GM18511 (cell line): ENCODE measurements around the gene EXOC2.

Experiments used
- ATAC-seq: cut with Tn5 transposase; IDR thresholded peaks from one replicate; pipeline ENCODE4 v1.9.1; 2021; ENCODE audit warnings: mild to moderate bottlenecking, moderate library complexity; ENCODE audit not compliant: unreplicated experiment

The EXOC2 gene

DNA sequence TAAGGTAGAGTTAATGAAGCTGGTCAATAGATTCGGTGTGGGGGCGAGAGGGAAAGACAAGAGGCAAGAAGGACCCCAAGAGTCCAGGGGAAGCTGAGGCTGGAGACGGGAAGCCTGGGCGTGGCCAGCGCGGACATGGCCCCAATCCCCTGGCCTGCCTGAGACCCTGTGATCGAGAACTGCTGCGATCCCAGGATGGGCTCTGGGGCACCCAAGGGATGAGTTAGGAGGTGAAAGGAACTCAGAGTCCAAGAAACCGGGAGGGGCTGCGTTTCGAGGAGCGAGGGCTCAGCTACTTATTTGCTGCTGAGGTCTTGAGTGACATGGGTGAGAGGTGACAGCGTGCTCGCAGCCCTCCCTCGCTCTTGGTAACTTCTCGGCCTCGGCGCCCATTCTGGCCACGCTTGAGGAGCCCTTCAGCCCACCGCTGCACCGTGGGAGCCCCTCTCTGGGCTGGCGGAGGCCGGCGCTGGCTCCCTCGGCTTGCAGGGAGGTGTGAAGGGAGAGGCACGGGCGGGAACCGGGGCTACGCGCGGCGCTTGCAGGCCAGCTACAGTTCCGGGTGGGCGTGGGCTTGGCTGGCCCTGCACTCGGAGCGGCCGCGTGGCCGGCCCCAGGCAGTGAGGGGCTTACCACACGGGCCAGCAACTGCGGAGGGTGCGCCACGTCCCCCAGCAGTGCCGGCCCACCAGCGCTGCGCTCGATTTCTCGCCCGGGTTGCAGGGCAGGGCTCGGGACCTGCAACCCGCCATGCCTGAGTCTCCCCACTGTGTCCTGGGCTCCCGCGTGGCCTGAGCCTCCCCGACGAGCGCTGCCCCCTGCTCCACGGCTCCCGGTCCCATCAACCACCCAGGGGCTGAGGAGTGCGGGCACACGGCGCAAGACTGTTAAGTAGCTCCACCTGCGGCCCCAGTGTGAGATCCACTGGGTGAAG, 243.2 kb downstream of the EXOC2 start:
- ATAC-seq: no peak

- ATAC-seq: no peak
Measured at GRCh38 chr6:449057-449430, 243.9 kb downstream of the EXOC2 start.

DNA sequence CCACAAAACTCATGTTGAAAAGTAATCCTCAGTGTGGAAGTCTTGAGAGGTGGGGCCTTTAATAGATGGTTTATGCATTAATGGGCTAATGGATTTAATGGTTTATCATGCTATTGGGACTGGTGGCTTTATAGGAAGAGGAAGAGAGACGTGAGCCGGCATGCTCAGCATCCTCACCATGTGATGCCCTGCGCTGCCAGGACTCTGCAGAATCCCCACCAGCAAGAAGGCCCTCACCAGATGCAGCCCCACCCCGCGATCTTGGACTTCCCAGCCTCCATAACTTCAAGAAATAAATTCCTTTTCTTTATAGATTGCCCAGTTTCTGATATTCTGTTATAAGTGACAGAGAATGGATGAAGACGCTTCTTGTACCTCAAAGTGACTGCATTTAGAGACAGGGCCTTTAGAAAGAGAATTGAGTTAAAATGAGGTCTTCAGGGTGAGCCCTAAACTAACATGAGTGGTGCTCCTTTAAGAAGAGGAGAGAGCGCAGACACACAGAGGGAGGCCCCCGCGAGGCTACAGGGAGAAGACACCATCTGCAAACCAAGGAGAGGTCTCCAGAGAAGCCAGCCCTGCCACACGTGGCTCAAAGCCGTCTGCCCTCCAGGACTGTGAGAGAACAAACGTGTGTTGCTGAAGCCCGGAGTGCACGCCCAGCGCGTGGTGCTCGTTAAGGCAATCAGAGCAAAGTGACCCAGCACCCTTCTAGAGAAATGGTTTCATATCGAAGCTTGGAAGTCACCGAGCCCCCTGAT, 244.5 kb downstream of the EXOC2 start:
- ATAC-seq: no peak

DNA sequence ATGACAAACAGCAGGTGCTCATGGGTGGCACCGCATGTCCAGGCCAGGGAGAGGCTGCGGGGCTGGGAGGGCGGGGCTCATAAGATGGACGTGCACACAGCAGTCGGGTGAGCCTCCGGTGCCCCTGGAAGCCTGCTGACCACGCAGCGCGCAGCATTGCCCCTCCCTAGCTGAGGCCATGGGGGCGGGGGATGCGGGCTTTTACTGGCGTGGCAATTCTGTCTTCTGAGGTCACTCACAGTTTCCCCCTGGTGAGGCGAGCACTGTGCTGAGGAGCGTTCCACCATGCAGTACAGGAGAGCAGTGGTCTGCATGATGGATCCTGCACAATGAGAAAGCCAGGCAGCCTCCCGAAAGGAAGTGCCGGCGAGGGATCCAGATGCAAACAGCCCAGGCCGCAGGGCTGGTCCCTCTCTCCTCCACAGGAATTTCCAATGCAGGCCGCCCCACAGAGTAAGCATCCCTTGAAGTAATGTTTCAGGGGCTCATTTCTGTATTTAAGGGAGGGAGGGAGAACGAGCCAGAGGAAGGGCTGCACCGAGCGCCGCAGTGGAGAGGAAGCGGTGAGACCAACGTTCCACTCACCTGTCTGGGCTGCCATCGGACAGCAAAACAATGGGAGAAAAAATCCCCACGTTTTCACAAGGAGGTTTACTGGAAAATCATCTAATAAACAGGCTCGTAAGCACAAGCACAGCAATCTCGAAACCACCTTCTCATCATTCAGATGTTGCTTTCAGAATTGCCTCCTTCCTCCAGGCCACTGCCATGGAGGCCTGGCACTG, 245.4 kb downstream of the EXOC2 start:
- ATAC-seq: no peak

GRCh38 chr6:446418-447366, 246.2 kb downstream of the EXOC2 start:
- no peak for ATAC-seq

- ATAC-seq: no peak
Measured at GRCh38 chr6:445571-446417, 247.1 kb downstream of the EXOC2 start.

DNA sequence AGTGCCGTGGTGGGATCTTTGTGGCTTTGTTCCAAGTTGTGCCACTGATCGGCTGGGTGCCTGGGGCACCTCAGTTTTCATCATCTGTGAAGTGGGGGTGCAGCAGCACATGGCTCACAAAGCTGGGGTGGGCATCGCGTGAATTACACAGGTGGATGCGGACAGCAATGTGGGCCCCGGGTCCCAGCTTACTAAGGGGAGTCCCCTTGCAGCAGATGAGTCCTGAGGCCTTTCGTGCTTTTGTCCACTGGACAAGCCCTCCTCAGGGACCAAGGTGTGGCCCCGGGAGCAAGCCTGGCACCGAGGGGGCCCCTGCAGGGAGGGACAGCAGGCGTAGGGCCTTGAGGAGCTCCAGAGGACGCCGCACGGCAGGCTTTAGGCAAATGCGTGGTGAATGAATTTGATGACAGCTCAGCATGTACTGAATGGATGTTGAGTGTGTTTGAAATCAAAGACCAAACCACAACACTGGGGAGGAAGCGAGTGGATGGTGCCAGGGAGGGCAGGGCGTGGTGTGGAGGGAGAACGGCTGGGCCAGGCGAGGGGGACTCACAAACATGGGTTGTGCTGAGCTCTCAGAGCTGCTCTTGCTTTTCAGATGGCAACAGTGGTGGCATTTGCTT, 248.2 kb downstream of the EXOC2 start:
- ATAC-seq: no peak

- ATAC-seq: no peak
Measured at GRCh38 chr6:443621-444159, 249.2 kb downstream of the EXOC2 start.

- no peak for ATAC-seq
Measured at GRCh38 chr6:441126-441920, 251.6 kb downstream of the EXOC2 start.

- no peak for ATAC-seq
Measured at GRCh38 chr6:439641-440167, 253.2 kb downstream of the EXOC2 start.

DNA sequence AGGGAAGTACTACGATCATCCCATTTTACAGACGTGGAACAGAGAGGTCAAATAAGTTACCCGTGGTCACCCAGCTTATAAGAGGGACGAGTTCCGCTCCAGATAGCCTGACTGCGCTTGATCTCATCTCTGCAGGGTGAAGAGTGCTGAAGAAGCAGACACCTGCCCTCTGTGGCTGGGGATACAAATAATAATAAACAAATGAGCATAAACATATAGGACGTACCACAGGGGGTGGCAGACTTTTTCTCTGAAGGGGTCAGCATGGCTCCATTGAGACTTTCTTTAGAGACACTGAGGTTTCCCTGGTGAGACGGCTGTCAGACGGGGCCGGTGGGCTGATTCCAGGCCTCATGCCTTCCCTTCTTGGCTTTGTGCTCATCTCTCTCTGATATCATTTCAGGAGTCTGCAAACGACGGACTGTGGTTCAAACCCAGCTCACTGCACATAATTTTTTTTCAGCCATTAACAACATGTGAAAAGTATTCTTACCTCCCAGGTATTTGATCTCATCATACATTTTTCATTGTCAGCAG, 254.2 kb downstream of the EXOC2 start:
- no peak for ATAC-seq

DNA sequence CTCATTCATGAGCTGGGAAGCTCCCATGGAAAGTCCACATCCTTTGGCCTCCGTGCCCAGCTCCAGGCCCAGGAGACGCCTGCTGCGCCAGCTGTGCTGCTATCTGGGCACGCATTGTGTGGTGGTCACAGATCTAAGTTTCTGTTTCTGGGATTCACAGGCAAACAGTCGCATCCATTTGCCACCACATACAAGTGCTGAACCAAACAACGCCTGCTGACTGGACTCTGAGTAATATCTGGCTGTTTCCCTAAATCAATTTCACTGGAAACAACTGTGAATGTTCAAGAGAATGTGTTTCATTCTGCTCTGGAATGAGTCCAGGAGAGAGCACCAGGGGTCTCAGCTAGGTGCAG, 255.9 kb downstream of the EXOC2 start:
- no peak for ATAC-seq

DNA sequence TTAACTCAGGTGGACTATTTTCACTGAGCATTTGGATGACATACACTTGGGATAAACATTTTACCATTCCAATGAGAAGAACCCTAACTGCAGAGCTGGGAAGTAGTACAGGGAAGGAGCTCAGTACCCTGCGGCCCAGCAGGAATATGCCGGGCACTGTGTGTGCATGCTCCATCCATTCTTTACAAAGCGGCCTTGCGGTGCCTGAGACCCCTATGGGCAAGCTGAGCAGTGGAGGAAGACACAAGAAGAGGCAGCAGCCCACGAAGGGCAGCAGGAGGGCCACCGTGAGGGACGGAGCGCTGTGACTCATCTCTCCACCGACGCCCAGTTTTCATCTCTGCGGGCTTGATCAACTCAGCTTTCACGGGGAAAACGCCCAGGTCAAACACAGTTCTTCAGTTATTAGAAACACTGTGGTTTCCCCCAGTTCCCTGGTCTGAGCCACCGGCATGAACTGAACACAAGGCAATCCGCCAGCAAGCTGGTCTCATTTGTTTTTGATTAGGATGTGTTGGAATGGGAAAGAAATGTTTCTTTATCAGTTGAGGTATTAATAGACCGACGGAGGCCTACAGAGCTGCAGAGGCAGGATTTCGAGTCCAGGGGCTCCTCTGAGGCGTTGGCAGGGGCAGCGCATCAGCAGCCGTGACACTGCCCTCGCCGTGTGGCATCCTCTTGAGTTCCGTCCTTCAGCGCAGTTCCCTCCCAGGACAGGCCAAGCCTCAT, 256.5 kb downstream of the EXOC2 start:
- no peak for ATAC-seq

DNA sequence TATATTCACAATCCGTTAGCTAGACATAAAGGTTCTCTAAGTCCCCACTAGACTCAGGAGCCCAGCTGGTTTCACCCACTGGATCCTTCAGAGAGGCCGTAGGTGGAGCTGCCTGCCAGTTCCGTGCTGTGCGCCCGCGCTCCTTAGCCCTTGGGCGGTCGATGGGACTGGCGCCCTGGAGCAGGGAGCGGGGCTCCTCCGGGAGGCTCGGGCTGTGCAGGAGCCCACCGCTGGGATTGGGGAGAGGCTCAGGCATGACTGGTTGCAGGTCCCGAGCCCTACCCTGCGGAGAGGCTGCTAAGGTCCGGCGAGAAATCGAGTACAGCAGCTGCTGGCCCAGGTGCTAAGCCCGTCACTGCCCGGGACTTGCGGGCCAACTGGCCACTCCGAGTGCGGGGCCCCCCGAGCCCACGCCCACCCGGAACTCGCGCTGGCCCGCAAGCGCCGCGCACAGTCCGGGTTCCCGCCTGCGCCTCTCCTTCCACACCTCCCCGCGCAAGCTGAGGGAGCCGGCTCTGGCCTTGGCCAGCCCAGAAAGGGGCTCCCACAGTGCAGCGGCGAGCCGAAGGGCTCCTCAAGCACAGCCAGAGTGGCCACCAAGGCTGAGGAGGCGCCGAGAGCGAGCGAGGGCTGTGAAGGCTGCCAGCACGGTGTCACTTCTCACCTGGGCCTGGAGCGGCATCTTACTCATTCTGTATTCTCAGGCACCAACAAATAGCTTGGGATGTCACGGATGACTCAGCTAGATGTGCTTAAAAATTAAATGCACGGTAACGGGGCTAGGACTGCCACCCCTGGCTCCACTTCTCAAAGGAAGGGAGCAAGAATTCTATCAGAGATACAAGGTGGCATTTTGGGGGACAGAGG, 257.3 kb downstream of the EXOC2 start:
- ATAC-seq: no peak
